ENCODE measurements around the gene NSMCE3.

NSMCE3 gene

DNA sequence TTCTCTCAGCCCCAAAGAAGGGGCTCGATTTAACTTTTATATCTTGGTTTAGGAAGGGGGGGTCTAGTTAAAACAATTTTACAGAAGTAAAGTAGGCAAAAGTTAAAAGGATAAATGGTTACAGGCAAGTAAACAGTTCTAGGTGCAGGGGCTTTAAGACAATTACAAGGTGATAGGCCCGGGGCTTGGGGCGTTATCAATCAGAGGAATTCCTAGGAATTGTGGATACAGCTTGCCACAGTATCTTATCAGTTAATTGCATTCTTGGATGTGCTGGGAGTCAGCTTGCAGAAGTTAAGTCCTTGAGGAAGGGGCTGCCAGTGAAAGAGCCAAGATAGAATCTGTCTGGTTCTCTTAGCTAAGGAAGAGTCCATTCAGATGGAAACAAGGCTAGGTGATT, 52.7 kb downstream of the NSMCE3 start:
- H3K4me1 ChIP-seq (ENCODE audit: low read length): no peaks in the 10 kb centered on the region
- H3K4me2 ChIP-seq (ENCODE audit: low read depth, low read length): no peak overlapping the region
- no peaks in the 10 kb centered on the region for H3F3A ChIP-seq (ENCODE audit: insufficient read depth, low read length)
- H3K27me3 ChIP-seq (replicated peaks; ENCODE audit: insufficient read depth, low read length): no peaks in the 10 kb centered on the region
- H2AFZ ChIP-seq (ENCODE audit: low read length): no peak overlapping the region
- H3K9me2 ChIP-seq (replicated peaks; ENCODE audit: insufficient read depth, low read length): no peaks in the 10 kb centered on the region
- no peak overlapping the region for H3K27ac ChIP-seq (ENCODE audit: low read length)
- H3K4me3 ChIP-seq (ENCODE audit: low read length): no peak overlapping the region
- H3K9ac ChIP-seq (ENCODE audit: low read length): no peak overlapping the region
- no peak for DNase-seq
- H3K9me3 ChIP-seq (replicated peaks; ENCODE audit: insufficient read depth, low read length): no peaks in the 10 kb centered on the region
- H3K79me2 ChIP-seq (ENCODE audit: low read length): no peaks in the 10 kb centered on the region
- no peaks in the 10 kb centered on the region for H3K36me3 ChIP-seq (replicated peaks; ENCODE audit: insufficient read depth, low read length)
- no peaks in the 10 kb centered on the region for H4K20me1 ChIP-seq (ENCODE audit: insufficient read depth, low read length)
- TF ChIP-seq EZH2phosphoT487 (IDR thresholded peaks at IDR 0.05; ENCODE audit: low read length) (no peak), EZH2 (optimal IDR thresholded peaks at IDR 0.05; ENCODE audit: low read depth, low read length) (no peak)
- TF ChIP-seq, protein P1, sequence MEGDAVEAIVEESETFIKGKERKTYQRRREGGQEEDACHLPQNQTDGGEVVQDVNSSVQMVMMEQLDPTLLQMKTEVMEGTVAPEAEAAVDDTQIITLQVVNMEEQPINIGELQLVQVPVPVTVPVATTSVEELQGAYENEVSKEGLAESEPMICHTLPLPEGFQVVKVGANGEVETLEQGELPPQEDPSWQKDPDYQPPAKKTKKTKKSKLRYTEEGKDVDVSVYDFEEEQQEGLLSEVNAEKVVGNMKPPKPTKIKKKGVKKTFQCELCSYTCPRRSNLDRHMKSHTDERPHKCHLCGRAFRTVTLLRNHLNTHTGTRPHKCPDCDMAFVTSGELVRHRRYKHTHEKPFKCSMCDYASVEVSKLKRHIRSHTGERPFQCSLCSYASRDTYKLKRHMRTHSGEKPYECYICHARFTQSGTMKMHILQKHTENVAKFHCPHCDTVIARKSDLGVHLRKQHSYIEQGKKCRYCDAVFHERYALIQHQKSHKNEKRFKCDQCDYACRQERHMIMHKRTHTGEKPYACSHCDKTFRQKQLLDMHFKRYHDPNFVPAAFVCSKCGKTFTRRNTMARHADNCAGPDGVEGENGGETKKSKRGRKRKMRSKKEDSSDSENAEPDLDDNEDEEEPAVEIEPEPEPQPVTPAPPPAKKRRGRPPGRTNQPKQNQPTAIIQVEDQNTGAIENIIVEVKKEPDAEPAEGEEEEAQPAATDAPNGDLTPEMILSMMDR (IDR thresholded peaks at IDR 0.05; ENCODE audit: low read length): no peak
